WTC11 (cell line): ENCODE measurements around the gene GEMIN7. TPM values are rescaled to one million over a fixed set of nuclear protein-coding genes. Genes with fewer than 3 reads are reported as not detected.
A peak's percentile ranks its signal among the peaks of the same experiment; 100 is the strongest.

Experiments
- ATAC-seq: fragments of 200-7000 bp; cut with Tn5 transposase; 2 replicates; pipeline ENCODE4 v1.10.0; 2021; ENCODE audit warnings: mild to moderate bottlenecking, moderate library complexity
- CTCF ChIA-PET: fragments of 300-600 bp; sonication (Branson Sonifier 250); formaldehyde crosslinking; loops from one replicate; lab custom pipeline; 2021; ENCODE audit warnings: antibody characterized with exemption; lab: Charles Lee
- POLR2A ChIA-PET: fragments of 350-600 bp; sonication (Branson Sonifier 250); formaldehyde crosslinking; loops from one replicate; lab custom pipeline; 2021; ENCODE audit warnings: antibody characterized with exemption; lab: Charles Lee
- DNase-seq: peaks from one replicate; pipeline ENCODE4 v3.0.0; 2021; ENCODE audit warnings: low spot score
- H3K27ac Mint-ChIP-seq: 2 replicates; pipeline ENCODE4 v1.8.0; 2021; ENCODE audit warnings: mixed read lengths
- H3K27me3 Mint-ChIP-seq: 2 replicates; pipeline ENCODE4 v1.8.0; 2021; ENCODE audit warnings: low read depth, mild to moderate bottlenecking, moderate library complexity, mixed read lengths
- H3K36me3 Mint-ChIP-seq: 2 replicates; pipeline ENCODE4 v1.8.0; 2021; ENCODE audit warnings: mixed read lengths
- H3K4me1 Mint-ChIP-seq: 2 replicates; pipeline ENCODE4 v1.8.0; 2022; ENCODE audit warnings: mixed read lengths
- H3K4me3 Mint-ChIP-seq: 2 replicates; pipeline ENCODE4 v1.8.0; 2021; ENCODE audit warnings: mild to moderate bottlenecking, moderate library complexity, mixed read lengths
- H3K9me3 Mint-ChIP-seq: 2 replicates; pipeline ENCODE4 v1.8.0; 2021; ENCODE audit warnings: mixed read lengths
- ATF3 ChIP-seq: sonication (generic); formaldehyde crosslinking; conservative IDR thresholded peaks from 2 replicates; pipeline ENCODE4 v1.8.1; 2022; ENCODE audit warnings: mild to moderate bottlenecking, missing genetic modification reagents
- CBFB ChIP-seq: sonication (generic); formaldehyde crosslinking; IDR thresholded peaks from 2 replicates; pipeline ENCODE4 v1.8.1; 2022; ENCODE audit warnings: mild to moderate bottlenecking, low read depth, missing genetic modification reagents
- EMX1 ChIP-seq: fragments of 250-450 bp; sonication (Bioruptor Pico); IDR thresholded peaks from 2 replicates; pipeline ENCODE4 v1.8.0; 2021; ENCODE audit warnings: mild to moderate bottlenecking
- ETV6 ChIP-seq: sonication (generic); formaldehyde crosslinking; IDR thresholded peaks from 2 replicates; pipeline ENCODE4 v1.8.1; 2022; ENCODE audit warnings: mild to moderate bottlenecking, missing genetic modification reagents
- FOXK1 ChIP-seq: sonication (generic); formaldehyde crosslinking; IDR thresholded peaks from 2 replicates; pipeline ENCODE4 v1.8.0; 2022; ENCODE audit warnings: mild to moderate bottlenecking, moderate library complexity, missing genetic modification reagents
- GRHL2 ChIP-seq: fragments of 250-450 bp; sonication (Bioruptor Pico); IDR thresholded peaks from 2 replicates; pipeline ENCODE4 v1.8.0; 2022; ENCODE audit warnings: mild to moderate bottlenecking, moderate library complexity; ENCODE audit not compliant: insufficient replicate concordance, severe bottlenecking
- GTF2I ChIP-seq: fragments of 250-450 bp; sonication (Bioruptor Pico); conservative IDR thresholded peaks from 2 replicates; pipeline ENCODE4 v1.4.0; 2021; ENCODE audit warnings: mild to moderate bottlenecking
- MLX ChIP-seq: sonication (generic); formaldehyde crosslinking; IDR thresholded peaks from 2 replicates; pipeline ENCODE4 v1.8.1; 2023; ENCODE audit warnings: mild to moderate bottlenecking, missing genetic modification reagents, moderate library complexity
- NR1H2 ChIP-seq: sonication (generic); formaldehyde crosslinking; IDR thresholded peaks from 2 replicates; pipeline ENCODE4 v1.9.0; 2021; ENCODE audit warnings: mild to moderate bottlenecking, moderate library complexity, missing genetic modification reagents
- PRDM15 ChIP-seq: sonication (generic); formaldehyde crosslinking; IDR thresholded peaks from 2 replicates; pipeline ENCODE4 v1.8.0; 2022; ENCODE audit warnings: missing genetic modification reagents
- RORB ChIP-seq: fragments of 250-450 bp; sonication (Bioruptor Pico); IDR thresholded peaks from 2 replicates; pipeline ENCODE4 v1.9.0; 2021; ENCODE audit warnings: mild to moderate bottlenecking
- SP1 ChIP-seq: sonication (generic); formaldehyde crosslinking; conservative IDR thresholded peaks from 2 replicates; pipeline ENCODE4 v1.8.1; 2022; ENCODE audit warnings: missing genetic modification reagents
- TEAD1 ChIP-seq: sonication (generic); formaldehyde crosslinking; IDR thresholded peaks from 2 replicates; pipeline ENCODE4 v1.8.0; 2022; ENCODE audit warnings: mild to moderate bottlenecking, missing genetic modification reagents
- TEAD4 ChIP-seq: sonication (generic); formaldehyde crosslinking; IDR thresholded peaks from 2 replicates; pipeline ENCODE4 v1.8.0; 2022; ENCODE audit warnings: mild to moderate bottlenecking, missing genetic modification reagents
- ZNF138 ChIP-seq: sonication (generic); formaldehyde crosslinking; conservative IDR thresholded peaks from 2 replicates; pipeline ENCODE4 v1.8.1; 2022; ENCODE audit warnings: mild to moderate bottlenecking, moderate library complexity, missing genetic modification reagents
- ZNF232 ChIP-seq: sonication (generic); formaldehyde crosslinking; IDR thresholded peaks from 2 replicates; pipeline ENCODE4 v1.8.0; 2022; ENCODE audit warnings: mild to moderate bottlenecking, missing genetic modification reagents
- ZNF396 ChIP-seq: fragments of 250-450 bp; sonication (Bioruptor Pico); IDR thresholded peaks from 2 replicates; pipeline ENCODE4 v1.8.0; 2021; ENCODE audit warnings: mild to moderate bottlenecking, moderate library complexity, borderline replicate concordance
- ZNF416 ChIP-seq: fragments of 250-450 bp; sonication (Bioruptor Pico); IDR thresholded peaks from 2 replicates; pipeline ENCODE4 v1.9.0; 2021; ENCODE audit warnings: mild to moderate bottlenecking, inconsistent platforms
- total RNA-seq: library from RNA; stranded (reverse); gene quantifications from 3 replicates; pipeline ENCODE4 v1.2.3, GENCODE V29; 2021
- TF ChIP-seq, protein P1 (sequence below): sonication (generic); formaldehyde crosslinking; IDR thresholded peaks from 2 replicates; pipeline ENCODE4 v1.8.0; 2023; ENCODE audit warnings: mild to moderate bottlenecking, missing genetic modification reagents
- TF ChIP-seq, protein P2 (sequence below): sonication (generic); formaldehyde crosslinking; IDR thresholded peaks from 2 replicates; pipeline ENCODE4 v1.8.1; 2023; ENCODE audit warnings: mild to moderate bottlenecking, missing genetic modification reagents
- TF ChIP-seq, protein P3 (sequence below): sonication (generic); formaldehyde crosslinking; IDR thresholded peaks from 2 replicates; pipeline ENCODE4 v1.8.1; 2023; ENCODE audit warnings: mild to moderate bottlenecking, missing genetic modification reagents, borderline replicate concordance

Gene GEMIN7
- total RNA-seq, 1 experiment from 2014 or later: 55.0 TPM

DNA sequence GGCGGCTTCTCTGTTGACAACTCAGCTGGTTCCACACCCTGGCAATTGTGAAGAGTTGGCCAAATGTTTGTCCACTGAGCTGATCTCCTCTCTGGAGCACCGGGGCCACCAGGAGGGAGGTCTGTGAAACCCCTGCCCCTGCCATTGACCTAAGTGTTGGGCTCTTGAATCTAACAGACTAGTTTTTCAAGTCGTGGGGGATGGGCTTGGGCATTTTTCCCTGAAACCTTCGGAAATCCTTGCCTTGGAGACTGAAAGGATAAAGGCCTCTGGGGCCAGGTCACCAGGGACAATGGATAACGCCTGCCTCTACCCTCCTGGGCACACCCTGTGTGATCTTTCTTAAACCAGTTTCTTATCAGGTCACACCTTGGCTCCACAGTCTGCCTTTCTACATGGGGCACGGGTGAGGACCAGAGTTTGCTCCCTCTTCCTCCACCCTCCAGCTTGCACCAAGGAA, 881 bp downstream of the GEMIN7 start:
- no peak for TF ChIP-seq ZNF416 (CRISPR knock-in tag)
- TF ChIP-seq FOXK1: 0 out of 2 replicates have a peak, but pooled peaks have one; percentile 32
- TF ChIP-seq ZNF232 (CRISPR knock-in tag): no peak
- TF ChIP-seq, protein P1, sequence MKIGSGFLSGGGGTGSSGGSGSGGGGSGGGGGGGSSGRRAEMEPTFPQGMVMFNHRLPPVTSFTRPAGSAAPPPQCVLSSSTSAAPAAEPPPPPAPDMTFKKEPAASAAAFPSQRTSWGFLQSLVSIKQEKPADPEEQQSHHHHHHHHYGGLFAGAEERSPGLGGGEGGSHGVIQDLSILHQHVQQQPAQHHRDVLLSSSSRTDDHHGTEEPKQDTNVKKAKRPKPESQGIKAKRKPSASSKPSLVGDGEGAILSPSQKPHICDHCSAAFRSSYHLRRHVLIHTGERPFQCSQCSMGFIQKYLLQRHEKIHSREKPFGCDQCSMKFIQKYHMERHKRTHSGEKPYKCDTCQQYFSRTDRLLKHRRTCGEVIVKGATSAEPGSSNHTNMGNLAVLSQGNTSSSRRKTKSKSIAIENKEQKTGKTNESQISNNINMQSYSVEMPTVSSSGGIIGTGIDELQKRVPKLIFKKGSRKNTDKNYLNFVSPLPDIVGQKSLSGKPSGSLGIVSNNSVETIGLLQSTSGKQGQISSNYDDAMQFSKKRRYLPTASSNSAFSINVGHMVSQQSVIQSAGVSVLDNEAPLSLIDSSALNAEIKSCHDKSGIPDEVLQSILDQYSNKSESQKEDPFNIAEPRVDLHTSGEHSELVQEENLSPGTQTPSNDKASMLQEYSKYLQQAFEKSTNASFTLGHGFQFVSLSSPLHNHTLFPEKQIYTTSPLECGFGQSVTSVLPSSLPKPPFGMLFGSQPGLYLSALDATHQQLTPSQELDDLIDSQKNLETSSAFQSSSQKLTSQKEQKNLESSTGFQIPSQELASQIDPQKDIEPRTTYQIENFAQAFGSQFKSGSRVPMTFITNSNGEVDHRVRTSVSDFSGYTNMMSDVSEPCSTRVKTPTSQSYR (CRISPR knock-in tag): peak; percentile 20; the same call in 1 of the 2 replicates
- no peak for TF ChIP-seq TEAD4
- TF ChIP-seq ZNF396: no peak
- 0 out of 2 replicates have a peak, but pooled peaks have one; percentile 18 for TF ChIP-seq TEAD1 (CRISPR knock-in tag)
- no peak for TF ChIP-seq CBFB (CRISPR knock-in tag)
- TF ChIP-seq MLX (CRISPR knock-in tag): no peak
- no peak for TF ChIP-seq GTF2I (CRISPR knock-in tag)
- no peak for TF ChIP-seq PRDM15
- TF ChIP-seq, all 79 proteins: peak for 3
- CTCF ChIA-PET: interaction anchor here (0.6 to 2.9 kb wide), 9 partner anchors 10 to 82 kb away, joined by 3 to 23 read pairs (median 3); partner anchors contain the start of gene PPP1R37
- H3K36me3 Mint-ChIP-seq: peaks cover 14% of the 10 kb centered on the region
- peak overlapping the region; percentile 99 for H3K27ac Mint-ChIP-seq
- no peaks in the 10 kb centered on the region for H3K27me3 Mint-ChIP-seq
- DNase-seq (peak; percentile 64), ATAC-seq (peak; percentile 1)
- POLR2A ChIA-PET: interaction anchor here (0.7 to 2.7 kb wide), 4 partner anchors 11 to 54 kb away, joined by 3 to 36 read pairs (median 4); partner anchors contain the start of genes CLASRP and PPP1R37
- peaks cover 46% of the 10 kb centered on the region for H3K4me1 Mint-ChIP-seq
- no peaks in the 10 kb centered on the region for H3K9me3 Mint-ChIP-seq
- peak overlapping the region; percentile 99 for H3K4me3 Mint-ChIP-seq

DNA sequence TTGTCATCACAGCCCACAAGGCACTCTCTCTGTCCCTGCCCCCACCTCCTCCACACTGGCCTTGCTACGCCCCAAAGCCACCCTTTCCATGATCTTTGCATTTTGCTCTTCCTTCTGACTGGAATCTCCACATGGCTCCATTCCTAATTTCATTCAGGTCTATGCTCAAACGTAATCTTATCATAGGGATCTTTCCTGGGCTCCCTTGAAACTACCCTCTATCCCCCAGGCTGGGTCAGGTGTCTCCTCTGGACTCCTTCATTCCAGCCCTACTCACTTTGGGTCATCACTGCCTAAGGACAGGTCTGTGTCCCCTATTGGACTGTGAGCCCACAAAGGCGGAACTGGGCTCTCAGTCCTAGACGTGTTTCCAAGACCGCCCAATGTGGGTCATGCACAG, 3.1 kb downstream of the GEMIN7 start:
- H3K9me3 Mint-ChIP-seq: no peaks in the 10 kb centered on the region
- H3K27ac Mint-ChIP-seq: peak overlapping the region; percentile 88
- POLR2A ChIA-PET: no interaction called here
- no peak for ATAC-seq
- CTCF ChIA-PET: no interaction called here
- no peak for DNase-seq
- H3K4me3 Mint-ChIP-seq: peak overlapping the region; percentile 40
- H3K4me1 Mint-ChIP-seq: peaks cover 37% of the 10 kb centered on the region
- peaks cover 25% of the 10 kb centered on the region for H3K36me3 Mint-ChIP-seq
- H3K27me3 Mint-ChIP-seq: no peaks in the 10 kb centered on the region
- TF ChIP-seq SP1 (CRISPR knock-in tag) (no peak), ATF3 (no peak), NR1H2 (CRISPR knock-in tag) (no peak), ZNF138 (CRISPR knock-in tag) (no peak), EMX1 (CRISPR knock-in tag) (no peak), RORB (CRISPR knock-in tag) (no peak), GRHL2 (CRISPR knock-in tag) (no peak), FOXK1 (no peak), ETV6 (CRISPR knock-in tag) (no peak)
- TF ChIP-seq, protein P2, sequence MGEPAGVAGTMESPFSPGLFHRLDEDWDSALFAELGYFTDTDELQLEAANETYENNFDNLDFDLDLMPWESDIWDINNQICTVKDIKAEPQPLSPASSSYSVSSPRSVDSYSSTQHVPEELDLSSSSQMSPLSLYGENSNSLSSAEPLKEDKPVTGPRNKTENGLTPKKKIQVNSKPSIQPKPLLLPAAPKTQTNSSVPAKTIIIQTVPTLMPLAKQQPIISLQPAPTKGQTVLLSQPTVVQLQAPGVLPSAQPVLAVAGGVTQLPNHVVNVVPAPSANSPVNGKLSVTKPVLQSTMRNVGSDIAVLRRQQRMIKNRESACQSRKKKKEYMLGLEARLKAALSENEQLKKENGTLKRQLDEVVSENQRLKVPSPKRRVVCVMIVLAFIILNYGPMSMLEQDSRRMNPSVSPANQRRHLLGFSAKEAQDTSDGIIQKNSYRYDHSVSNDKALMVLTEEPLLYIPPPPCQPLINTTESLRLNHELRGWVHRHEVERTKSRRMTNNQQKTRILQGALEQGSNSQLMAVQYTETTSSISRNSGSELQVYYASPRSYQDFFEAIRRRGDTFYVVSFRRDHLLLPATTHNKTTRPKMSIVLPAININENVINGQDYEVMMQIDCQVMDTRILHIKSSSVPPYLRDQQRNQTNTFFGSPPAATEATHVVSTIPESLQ (CRISPR knock-in tag): no peak
- TF ChIP-seq, protein P3, sequence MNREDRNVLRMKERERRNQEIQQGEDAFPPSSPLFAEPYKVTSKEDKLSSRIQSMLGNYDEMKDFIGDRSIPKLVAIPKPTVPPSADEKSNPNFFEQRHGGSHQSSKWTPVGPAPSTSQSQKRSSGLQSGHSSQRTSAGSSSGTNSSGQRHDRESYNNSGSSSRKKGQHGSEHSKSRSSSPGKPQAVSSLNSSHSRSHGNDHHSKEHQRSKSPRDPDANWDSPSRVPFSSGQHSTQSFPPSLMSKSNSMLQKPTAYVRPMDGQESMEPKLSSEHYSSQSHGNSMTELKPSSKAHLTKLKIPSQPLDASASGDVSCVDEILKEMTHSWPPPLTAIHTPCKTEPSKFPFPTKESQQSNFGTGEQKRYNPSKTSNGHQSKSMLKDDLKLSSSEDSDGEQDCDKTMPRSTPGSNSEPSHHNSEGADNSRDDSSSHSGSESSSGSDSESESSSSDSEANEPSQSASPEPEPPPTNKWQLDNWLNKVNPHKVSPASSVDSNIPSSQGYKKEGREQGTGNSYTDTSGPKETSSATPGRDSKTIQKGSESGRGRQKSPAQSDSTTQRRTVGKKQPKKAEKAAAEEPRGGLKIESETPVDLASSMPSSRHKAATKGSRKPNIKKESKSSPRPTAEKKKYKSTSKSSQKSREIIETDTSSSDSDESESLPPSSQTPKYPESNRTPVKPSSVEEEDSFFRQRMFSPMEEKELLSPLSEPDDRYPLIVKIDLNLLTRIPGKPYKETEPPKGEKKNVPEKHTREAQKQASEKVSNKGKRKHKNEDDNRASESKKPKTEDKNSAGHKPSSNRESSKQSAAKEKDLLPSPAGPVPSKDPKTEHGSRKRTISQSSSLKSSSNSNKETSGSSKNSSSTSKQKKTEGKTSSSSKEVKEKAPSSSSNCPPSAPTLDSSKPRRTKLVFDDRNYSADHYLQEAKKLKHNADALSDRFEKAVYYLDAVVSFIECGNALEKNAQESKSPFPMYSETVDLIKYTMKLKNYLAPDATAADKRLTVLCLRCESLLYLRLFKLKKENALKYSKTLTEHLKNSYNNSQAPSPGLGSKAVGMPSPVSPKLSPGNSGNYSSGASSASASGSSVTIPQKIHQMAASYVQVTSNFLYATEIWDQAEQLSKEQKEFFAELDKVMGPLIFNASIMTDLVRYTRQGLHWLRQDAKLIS: no peak
